ENCODE data around the gene SHOX.

DNA sequence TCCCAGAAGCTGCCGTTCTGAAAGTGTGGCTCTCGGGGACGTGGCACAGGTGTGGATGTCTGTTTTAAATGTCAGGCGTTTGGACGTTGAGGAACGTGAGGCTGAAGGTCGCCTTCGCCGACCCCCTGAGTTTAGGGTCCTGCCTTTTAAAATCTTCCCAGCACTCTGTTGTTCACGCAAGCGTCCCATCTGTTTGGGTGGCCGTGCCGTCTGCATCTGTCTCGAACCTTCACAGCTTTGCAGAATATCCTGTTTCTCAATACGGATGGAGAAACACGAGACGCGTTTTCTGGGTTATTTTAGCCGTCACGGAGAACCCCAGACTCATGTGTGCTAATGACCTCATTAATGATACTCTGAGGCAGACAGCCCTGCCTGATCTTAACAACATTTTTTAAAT is 31.5 kb downstream of the SHOX start:
- no peak for TF ChIP-seq TAF1 (IDR thresholded peaks at IDR 0.05; ENCODE audit: borderline replicate concordance, low read depth, low read length)
- TF ChIP-seq POLR2AphosphoS5 (IDR thresholded peaks at IDR 0.05; ENCODE audit: low read depth, low read length) = no peak
- no peak for TF ChIP-seq ELF1 (IDR thresholded peaks at IDR 0.05)
- TF ChIP-seq, protein P1, sequence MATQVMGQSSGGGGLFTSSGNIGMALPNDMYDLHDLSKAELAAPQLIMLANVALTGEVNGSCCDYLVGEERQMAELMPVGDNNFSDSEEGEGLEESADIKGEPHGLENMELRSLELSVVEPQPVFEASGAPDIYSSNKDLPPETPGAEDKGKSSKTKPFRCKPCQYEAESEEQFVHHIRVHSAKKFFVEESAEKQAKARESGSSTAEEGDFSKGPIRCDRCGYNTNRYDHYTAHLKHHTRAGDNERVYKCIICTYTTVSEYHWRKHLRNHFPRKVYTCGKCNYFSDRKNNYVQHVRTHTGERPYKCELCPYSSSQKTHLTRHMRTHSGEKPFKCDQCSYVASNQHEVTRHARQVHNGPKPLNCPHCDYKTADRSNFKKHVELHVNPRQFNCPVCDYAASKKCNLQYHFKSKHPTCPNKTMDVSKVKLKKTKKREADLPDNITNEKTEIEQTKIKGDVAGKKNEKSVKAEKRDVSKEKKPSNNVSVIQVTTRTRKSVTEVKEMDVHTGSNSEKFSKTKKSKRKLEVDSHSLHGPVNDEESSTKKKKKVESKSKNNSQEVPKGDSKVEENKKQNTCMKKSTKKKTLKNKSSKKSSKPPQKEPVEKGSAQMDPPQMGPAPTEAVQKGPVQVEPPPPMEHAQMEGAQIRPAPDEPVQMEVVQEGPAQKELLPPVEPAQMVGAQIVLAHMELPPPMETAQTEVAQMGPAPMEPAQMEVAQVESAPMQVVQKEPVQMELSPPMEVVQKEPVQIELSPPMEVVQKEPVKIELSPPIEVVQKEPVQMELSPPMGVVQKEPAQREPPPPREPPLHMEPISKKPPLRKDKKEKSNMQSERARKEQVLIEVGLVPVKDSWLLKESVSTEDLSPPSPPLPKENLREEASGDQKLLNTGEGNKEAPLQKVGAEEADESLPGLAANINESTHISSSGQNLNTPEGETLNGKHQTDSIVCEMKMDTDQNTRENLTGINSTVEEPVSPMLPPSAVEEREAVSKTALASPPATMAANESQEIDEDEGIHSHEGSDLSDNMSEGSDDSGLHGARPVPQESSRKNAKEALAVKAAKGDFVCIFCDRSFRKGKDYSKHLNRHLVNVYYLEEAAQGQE (IDR thresholded peaks at IDR 0.05; ENCODE audit: low read depth, low read length) = no peak

Data from SK-N-SH (cell line).